GM19324 (cell line): ENCODE data around the gene USH2A.
A peak's percentile ranks its signal among the peaks of the same experiment; 100 is the strongest.

ENCODE experiments used
- ATAC-seq: cut with Tn5 transposase; IDR thresholded peaks from one replicate; pipeline ENCODE4 v1.9.1; 2021; ENCODE audit warnings: mild to moderate bottlenecking, moderate library complexity; ENCODE audit not compliant: unreplicated experiment, low FRiP score

Gene USH2A

DNA sequence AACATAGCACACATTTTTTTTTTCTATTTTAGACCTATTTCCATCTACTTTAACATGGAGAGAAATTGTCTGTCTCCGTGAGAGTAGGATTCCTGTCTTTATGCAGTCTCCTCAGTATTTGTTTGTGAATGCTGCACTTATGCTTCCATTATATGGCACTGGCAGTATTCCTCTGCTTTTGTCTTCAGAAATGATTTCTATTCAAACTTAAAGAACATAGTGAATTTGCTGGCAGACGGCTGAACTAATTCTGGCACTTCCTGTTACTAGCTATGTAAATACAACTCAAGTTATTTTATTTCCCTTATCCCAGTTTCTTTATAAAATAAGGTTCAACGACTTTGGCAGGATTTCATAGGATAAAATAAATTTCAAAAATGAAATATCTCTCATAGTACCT, 810.9 kb downstream of the USH2A start:
- ATAC-seq: no peak

DNA sequence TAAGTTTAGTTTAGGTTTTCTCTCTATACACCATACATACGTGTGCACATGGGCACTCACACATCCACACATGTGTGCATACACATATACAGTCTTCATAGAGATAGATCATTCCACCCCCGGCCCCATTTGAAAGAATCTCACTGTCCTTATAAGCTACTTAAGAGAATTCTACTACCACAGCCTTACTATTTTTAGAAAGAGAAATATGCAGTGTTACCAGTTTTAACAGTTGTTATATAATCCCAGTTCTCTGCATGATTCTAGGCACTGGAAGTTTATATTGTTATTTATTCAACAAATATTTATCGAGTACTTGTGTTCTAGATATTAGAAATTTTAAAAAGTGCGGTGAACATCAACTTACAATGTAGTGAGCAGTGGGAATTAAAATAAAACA, 814.6 kb downstream of the USH2A start:
- ATAC-seq: no peak

DNA sequence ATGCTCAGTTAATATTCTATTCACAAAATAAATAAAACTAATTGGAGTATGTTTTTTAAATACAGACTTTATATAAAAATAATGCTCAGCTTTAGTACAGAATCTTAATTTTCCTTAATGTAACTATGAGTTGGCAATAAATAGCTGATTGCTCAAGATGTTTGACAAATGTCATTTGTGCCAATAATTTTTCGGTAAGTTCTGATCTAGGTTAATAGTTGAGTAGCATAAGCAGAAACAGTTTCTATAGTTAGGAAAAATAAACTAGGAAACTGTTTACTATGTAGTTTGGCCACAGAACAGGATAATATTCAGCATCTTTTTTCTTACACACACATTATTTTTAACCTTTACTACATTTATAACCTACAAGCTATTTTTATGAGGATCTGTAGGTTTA, 815.8 kb downstream of the USH2A start:
- ATAC-seq: no peak

GRCh38 chr1:215606564-215607168, 816.6 kb downstream of the USH2A start:
- no peak for ATAC-seq

DNA sequence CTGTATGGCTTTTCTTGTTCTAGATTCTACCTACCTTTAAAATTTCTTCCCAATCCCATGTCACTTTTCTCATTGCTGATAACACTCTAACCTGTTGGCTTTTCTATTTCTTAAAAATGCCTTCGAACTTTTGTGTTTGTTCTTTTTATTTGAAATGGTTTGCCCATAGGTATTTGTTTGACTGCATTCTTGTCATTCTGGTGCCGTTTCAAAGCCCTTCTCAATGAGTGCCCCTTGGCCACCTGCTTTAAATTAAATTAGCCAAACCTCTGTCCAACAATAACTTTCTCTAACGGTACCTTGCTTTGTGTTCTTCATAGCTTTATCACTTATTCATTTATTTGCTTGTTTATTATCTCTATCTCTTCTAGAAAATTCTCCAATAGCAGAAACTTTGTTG, 817.2 kb downstream of the USH2A start:
- no peak for ATAC-seq

GRCh38 chr1:215605011-215605621, 818.1 kb downstream of the USH2A start:
- no peak for ATAC-seq

DNA sequence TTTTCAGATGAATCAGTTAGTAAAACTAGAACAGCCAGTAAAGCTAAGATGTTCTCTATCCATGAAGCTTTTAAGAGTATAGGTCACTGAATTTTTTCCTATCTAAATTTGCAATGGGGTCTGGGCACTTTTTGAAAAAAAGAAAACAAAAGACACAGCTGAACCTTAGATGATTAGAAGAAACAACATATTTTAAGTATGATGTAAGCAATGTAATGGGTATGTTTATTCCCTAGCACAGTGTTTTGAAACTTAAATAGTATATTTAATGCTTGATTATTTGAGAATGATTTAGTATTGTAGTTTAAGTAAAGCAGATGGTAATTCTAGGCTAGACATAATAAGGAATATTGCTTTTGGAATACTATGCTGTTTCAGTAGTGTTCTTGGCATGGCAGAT, 819.9 kb downstream of the USH2A start:
- no peak for ATAC-seq

DNA sequence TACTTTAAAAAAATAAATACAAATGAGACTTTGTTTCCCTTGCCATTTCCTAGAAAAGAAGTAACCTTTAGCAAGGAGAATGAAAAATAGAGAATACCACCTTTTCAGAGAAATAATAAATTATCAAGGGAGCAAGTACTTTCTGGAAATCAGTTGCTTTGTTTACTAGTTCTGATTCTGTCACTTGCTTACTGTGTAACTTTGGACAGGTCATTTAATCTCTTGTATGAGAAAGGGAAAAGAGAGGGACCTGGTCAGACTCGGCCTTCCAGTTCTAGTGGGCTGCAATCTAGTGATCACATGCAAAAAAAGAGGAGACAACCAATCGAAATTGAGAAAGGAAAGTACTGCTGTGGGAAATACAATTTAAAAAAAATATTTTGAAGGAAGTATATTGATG, 822.0 kb downstream of the USH2A start:
- ATAC-seq: no peak

DNA sequence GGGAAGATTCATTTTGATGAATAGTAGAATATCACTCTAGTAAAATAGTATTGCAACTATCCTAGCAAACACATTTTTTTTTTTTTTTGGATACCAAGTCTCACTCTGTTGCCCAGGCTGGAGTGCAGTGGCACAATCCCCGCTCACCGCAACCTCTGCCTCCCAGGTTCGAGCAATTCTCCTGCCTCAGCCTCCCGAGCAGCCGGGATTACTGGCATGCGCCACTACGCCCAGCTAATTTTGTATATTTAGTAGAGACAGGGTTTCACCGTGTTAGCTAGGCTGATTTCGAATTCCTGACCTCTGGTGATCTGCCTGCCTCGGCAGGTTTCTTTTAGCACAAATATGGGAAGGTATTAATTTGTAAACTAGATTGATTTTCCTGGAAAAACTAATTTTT, 822.4 kb downstream of the USH2A start:
- ATAC-seq: no peak

GRCh38 chr1:215600258-215600792, 822.9 kb downstream of the USH2A start:
- ATAC-seq: no peak

- ATAC-seq: no peak
Observed at GRCh38 chr1:215599418-215600074, 823.7 kb downstream of the USH2A start.

DNA sequence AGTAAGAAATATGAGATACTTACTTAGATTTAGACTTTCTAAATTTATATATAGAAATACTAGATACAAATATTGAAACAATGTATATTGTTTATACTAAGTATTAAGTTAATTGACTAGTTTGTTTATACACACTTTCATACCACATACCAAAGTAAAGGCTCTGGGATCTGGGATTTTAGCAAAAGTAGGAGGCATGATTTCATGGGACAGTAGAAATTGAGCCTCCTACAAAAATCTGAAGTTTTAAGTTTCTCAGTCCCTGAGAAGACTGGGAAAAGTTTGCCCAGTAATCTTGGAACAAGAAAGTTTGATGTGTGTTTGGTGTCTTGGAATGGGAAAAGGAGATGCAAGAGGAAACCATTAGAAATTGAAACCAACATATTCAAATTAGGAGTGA, 825.3 kb downstream of the USH2A start:
- ATAC-seq: no peak

DNA sequence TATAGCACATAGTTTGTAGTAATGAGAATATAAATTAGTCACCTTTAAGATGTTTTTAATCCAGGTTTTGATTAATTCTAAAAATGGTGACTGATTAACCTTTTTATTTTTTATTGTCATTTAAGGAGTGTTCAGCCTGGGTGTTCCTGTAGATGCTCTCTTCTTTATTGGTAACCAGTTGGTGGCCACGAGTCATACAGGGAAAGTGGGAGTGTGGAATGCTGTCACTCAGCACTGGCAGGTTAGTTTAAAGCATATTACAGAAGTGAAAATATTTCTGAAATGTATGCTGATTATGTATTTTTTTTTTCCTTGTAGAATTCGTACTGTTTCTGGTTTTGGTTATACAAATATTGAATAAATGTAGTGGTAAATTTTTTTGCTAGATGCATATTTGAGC, 828.0 kb downstream of the USH2A start:
- ATAC-seq: no peak

- no peak for ATAC-seq
Observed at GRCh38 chr1:215594640-215595039, 828.6 kb downstream of the USH2A start.

- no peak for ATAC-seq
Observed at GRCh38 chr1:215590779-215591491, 832.3 kb downstream of the USH2A start.

DNA sequence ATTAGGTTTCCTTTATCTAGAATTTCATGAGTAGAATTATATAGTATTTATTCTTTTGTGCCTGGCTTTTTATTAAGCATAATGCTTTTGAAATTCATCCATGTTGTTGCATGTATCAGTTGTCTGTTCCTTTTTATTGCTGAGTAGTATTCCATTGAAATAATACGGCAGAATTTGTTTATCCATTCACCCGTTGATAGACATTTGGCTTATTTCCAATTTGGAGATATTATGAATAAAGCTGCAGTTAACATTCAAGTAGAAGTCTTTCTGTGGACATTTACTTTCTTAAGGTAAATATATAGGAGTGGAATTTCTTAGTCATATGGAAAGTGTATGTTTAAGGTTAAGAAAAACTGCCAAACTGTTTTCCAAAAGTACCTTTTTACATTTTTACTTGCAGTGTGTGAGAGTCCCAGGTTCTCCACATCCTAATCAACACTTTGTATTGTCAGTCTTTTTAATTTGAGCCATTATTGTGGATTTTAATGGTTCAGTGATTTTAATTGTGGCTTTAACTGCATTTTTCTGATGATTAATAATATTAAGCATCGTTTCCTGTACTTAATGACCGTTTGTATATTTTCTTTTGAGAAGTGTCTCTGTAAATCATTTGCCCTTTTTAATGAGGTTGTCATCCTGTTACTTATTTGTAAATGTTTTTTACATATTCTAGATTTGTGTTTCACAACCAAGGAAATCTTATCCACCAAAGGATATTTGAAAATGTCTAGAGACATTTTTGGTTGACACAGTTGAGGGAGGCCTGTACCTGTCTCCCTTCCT, 833.4 kb downstream of the USH2A start:
- no peak for ATAC-seq

- ATAC-seq: peak; percentile 50
Observed at GRCh38 chr1:215584389-215584788, 838.9 kb downstream of the USH2A start.

- peak; percentile 70 for ATAC-seq
Observed at GRCh38 chr1:215583185-215583749, 840.0 kb downstream of the USH2A start.

GRCh38 chr1:215581896-215582295, 841.4 kb downstream of the USH2A start:
- ATAC-seq: no peak
